K562 (cell line): ENCODE measurements around the gene HIVEP1. TPM values are rescaled to one million over a fixed set of nuclear protein-coding genes. Genes with fewer than 3 reads are reported as not detected.

Experiments used
- ATAC-seq: fragments of 200-7000 bp; cut with Tn5 transposase; 3 replicates; pipeline ENCODE4 v1.9.1; 2020; ENCODE audit warnings: moderate library complexity
- BruUV-seq: library from RNA; stranded (reverse); fragments of 400-500 nt; replicated peaks from 2 replicates; lab custom pipeline; 2021; lab: Mats Ljungman, UMichigan
- CTCF ChIA-PET: fragments of 300-600 bp; formaldehyde crosslinking; extraction: SDS; loops from one replicate; lab custom pipeline; 2021; ENCODE audit warnings: low intra/inter-chr PET ratio; lab: Yijun Ruan, JAX
- POLR2A ChIA-PET: fragments of 300-600, 350-650 bp; sonication (Branson Sonifier 250); formaldehyde crosslinking; extraction: SDS; loops from one replicate; lab custom pipeline; 2021; ENCODE audit warnings: antibody characterized with exemption, inconsistent platforms; lab: Yijun Ruan, JAX
- DNase-seq, 4 experiments: peaks; one replicate each; pipeline versions ENCODE4 v3.0.0 to v3.0.0-alpha.2; 2011 to 2018; ENCODE audit warnings: low spot score in 3 of 4, mixed read lengths in 3 of 4; ENCODE audit errors: extremely low read depth in 1 of 4
- FAIRE-seq: peaks from 2 replicates; lab custom pipeline; 2011; peaks lifted over from hg19 to GRCh38; lab: Jason Lieb, UNC
- H2AFZ ChIP-seq: 2 replicates; pipeline ENCODE4 v1.6.0; 2011; ENCODE audit warnings: low read depth, low read length, control low read depth, inconsistent platforms
- H3K27ac ChIP-seq: fragments of 200-600 bp; 3 replicates; pipeline ENCODE4 v1.8.0; 2011; ENCODE audit warnings: low read depth, mild to moderate bottlenecking, control low read depth, inconsistent platforms, low read length, moderate library complexity, mixed read lengths; ENCODE audit errors: extremely low read depth
- H3K27me3 ChIP-seq, 2 experiments: fragments of 300-600 bp in 1 of 2; 2 replicates in 1 of 2; 3 replicates in 1 of 2; pipeline versions ENCODE4 v1.6.0 to v1.8.0; 2011; ENCODE audit warnings: inconsistent platforms in 2 of 2, low read length in 2 of 2, mild to moderate bottlenecking in 1 of 2, mixed read lengths in 1 of 2, moderate library complexity in 1 of 2; ENCODE audit not compliant: control insufficient read depth in 2 of 2, insufficient read depth in 2 of 2
- H3K36me3 ChIP-seq: fragments of 300-600 bp; 3 replicates; pipeline ENCODE4 v1.8.0; 2011; ENCODE audit warnings: mild to moderate bottlenecking, low read length, inconsistent platforms; ENCODE audit not compliant: control insufficient read depth, insufficient read depth
- H3K4me1 ChIP-seq, 2 experiments: fragments of 200-600 bp in 1 of 2; replicated peaks in 1 of 2; 2 replicates in 1 of 2; 3 replicates in 1 of 2; pipeline versions ENCODE4 v1.5.1 to v1.8.0; 2011; ENCODE audit warnings: inconsistent platforms in 2 of 2, low read length in 2 of 2, mild to moderate bottlenecking in 1 of 2, mixed read lengths in 1 of 2, moderate library complexity in 1 of 2; ENCODE audit not compliant: control insufficient read depth in 2 of 2, insufficient read depth in 2 of 2
- H3K4me2 ChIP-seq: 2 replicates; pipeline ENCODE4 v1.6.1; 2011; ENCODE audit warnings: low read length, control low read depth, inconsistent platforms, mixed read lengths; ENCODE audit not compliant: insufficient read depth
- H3K4me3 ChIP-seq: fragments of 200-600 bp; sonication (generic), shearing (Covaris generic); 2 replicates; pipeline ENCODE4 v1.5.1; 2016; ENCODE audit warnings: control low read depth, inconsistent platforms
- H3K79me2 ChIP-seq: fragments of 200-600 bp; 3 replicates; pipeline ENCODE4 v1.8.0; 2011; ENCODE audit warnings: low read length, inconsistent platforms; ENCODE audit not compliant: control insufficient read depth, insufficient read depth
- H3K9ac ChIP-seq, 2 experiments: 2 replicates each; pipeline versions ENCODE4 v1.6.0 to v1.6.1; 2011; ENCODE audit warnings: low read depth in 2 of 2, low read length in 2 of 2, control low read depth in 1 of 2, inconsistent platforms in 1 of 2, mild to moderate bottlenecking in 1 of 2, mixed read lengths in 1 of 2; ENCODE audit not compliant: insufficient read depth in 1 of 2
- H3K9me1 ChIP-seq: one replicate; pipeline ENCODE4 v1.6.0; 2011; ENCODE audit warnings: inconsistent platforms, mild to moderate bottlenecking, low read length, moderate library complexity; ENCODE audit not compliant: control insufficient read depth, insufficient read depth
- H3K9me3 ChIP-seq: replicated peaks from 2 replicates; pipeline ENCODE4 v1.5.1; 2011; ENCODE audit warnings: low read depth, low read length, inconsistent platforms; ENCODE audit not compliant: control insufficient read depth, insufficient read depth
- H4K20me1 ChIP-seq: replicated peaks from 2 replicates; pipeline ENCODE4 v1.6.1; 2011; ENCODE audit warnings: low read length, inconsistent platforms, mixed read lengths; ENCODE audit not compliant: control insufficient read depth, insufficient read depth
- BHLHE40 ChIP-seq: IDR thresholded peaks from 2 replicates; pipeline ENCODE4 v1.6.1; 2011; ENCODE audit warnings: low read length, improper control_type of control experiment
- BRD4 ChIP-seq: fragments of 200-600 bp; sonication (generic); IDR thresholded peaks from 2 replicates; pipeline ENCODE4 v1.6.1; 2017; ENCODE audit warnings: inconsistent platforms
- CCNT2 ChIP-seq: IDR thresholded peaks from 2 replicates; pipeline ENCODE4 v1.6.1; 2011; ENCODE audit warnings: borderline replicate concordance, low read depth, mild to moderate bottlenecking, moderate library complexity, mixed read lengths, low read length; ENCODE audit not compliant: insufficient read length; ENCODE audit errors: extremely low read depth
- ETV5 ChIP-seq: sonication (generic); formaldehyde crosslinking; IDR thresholded peaks from 2 replicates; pipeline ENCODE4 v1.4.0; 2020; ENCODE audit warnings: low read depth, mild to moderate bottlenecking, missing genetic modification reagents
- GTF2F1 ChIP-seq: IDR thresholded peaks from 2 replicates; pipeline ENCODE4 v1.6.1; 2011; ENCODE audit warnings: low read depth, low read length, improper control_type of control experiment
- HDAC3 ChIP-seq: fragments of 450-650 bp; IDR thresholded peaks from 2 replicates; pipeline ENCODE4 v1.6.1; 2018; ENCODE audit warnings: borderline replicate concordance, mild to moderate bottlenecking, moderate library complexity; ENCODE audit not compliant: partially characterized antibody
- PHF8 ChIP-seq: fragments of 200-600 bp; sonication (generic); IDR thresholded peaks from 2 replicates; pipeline ENCODE4 v1.6.1; 2012; ENCODE audit warnings: mixed run types, mild to moderate bottlenecking, inconsistent platforms, low read length, moderate library complexity, borderline replicate concordance
- SMARCB1 ChIP-seq: IDR thresholded peaks from 2 replicates; pipeline ENCODE4 v1.6.1; 2011; ENCODE audit warnings: improper control_type of control experiment, low read depth; ENCODE audit not compliant: insufficient read length
- TAF1 ChIP-seq: IDR thresholded peaks from 2 replicates; pipeline ENCODE4 v1.6.1; 2011; ENCODE audit warnings: mild to moderate bottlenecking, low read length, moderate library complexity; ENCODE audit not compliant: insufficient read depth, control insufficient read depth, severe bottlenecking; ENCODE audit errors: extremely low read depth
- TCFL5 ChIP-seq: fragments of 250-450 bp; sonication (Bioruptor Pico); conservative IDR thresholded peaks from 2 replicates; pipeline ENCODE4 v1.6.1; 2021; ENCODE audit warnings: mild to moderate bottlenecking, moderate library complexity, matching md5 sums
- UBTF ChIP-seq, 2 experiments: IDR thresholded peaks; 2 replicates each; pipeline ENCODE4 v1.6.1; 2012; ENCODE audit warnings: improper control_type of control experiment in 2 of 2, low read depth in 2 of 2, low read length in 2 of 2, borderline replicate concordance in 1 of 2
- ZNF212 ChIP-seq: fragments of 450-650 bp; formaldehyde crosslinking; IDR thresholded peaks from 2 replicates; pipeline ENCODE4 v1.4.0; 2020; ENCODE audit warnings: mild to moderate bottlenecking
- ZNF324 ChIP-seq: fragments of 250-450 bp; sonication (Bioruptor Pico); IDR thresholded peaks from 2 replicates; pipeline ENCODE4 v1.4.0; 2020; ENCODE audit warnings: mild to moderate bottlenecking
- ZNF583 ChIP-seq: fragments of 250-450 bp; sonication (Bioruptor Pico); IDR thresholded peaks from 2 replicates; pipeline ENCODE4 v1.4.0; 2020
- ZNF584 ChIP-seq: fragments of 200-800 bp; sonication (Bioruptor generic); IDR thresholded peaks from 2 replicates; pipeline ENCODE4 v1.6.1; 2016; ENCODE audit warnings: low read depth, mild to moderate bottlenecking, missing genetic modification characterization, missing compliant biosample characterization
- WGBS: fragments of 100-300 bp; shearing (Covaris generic); methylation state at CpG from one replicate; pipeline ENCODE4 v1.1.6; 2016; ENCODE audit warnings: low coverage, mixed read lengths; ENCODE audit not compliant: insufficient coverage; ENCODE audit errors: missing lambda C conversion rate; 5-methylcytosine and 5-hydroxymethylcytosine counted together
- in situ Hi-C: fragments of 300-500 bp; cut with MboI; formaldehyde crosslinking; loops from 4 replicates; pipeline ENCODE4 v1.15.0; 2018; ENCODE audit warnings: inconsistent platforms, mixed read lengths
- intact Hi-C: fragments of 100-400 bp; cut with micrococcal nuclease; formaldehyde crosslinking; loops from 2 replicates; pipeline ENCODE4 v1.14.2; 2022
- polyA plus RNA-seq, 8 experiments: library from polyadenylated mRNA; depleted of rRNA in 4 of 8; stranded (reverse) in 5 of 8; unstranded in 3 of 8; fragments of >200 nt; fragmentation: Nextera tagmentation in 2 of 8; fragmentation: Illumina TruSeq in 1 of 8; extraction: Ambion mirVana in 2 of 8; extraction: Trizol in 1 of 8; gene quantifications; 2 replicates each; pipeline versions ENCODE4 v1.2.1 to v1.2.3, GENCODE V29; 2011 to 2014; ENCODE audit warnings: inconsistent platforms in 1 of 8, missing spikeins in 1 of 8
- total RNA-seq, 7 experiments: library from RNA; depleted of rRNA in 6 of 7; stranded (reverse); fragments of >200 nt in 6 of 7; fragmentation: Illumina TruSeq in 2 of 7; extraction: Trizol in 2 of 7; gene quantifications; 2 replicates each; pipeline versions ENCODE4 v1.2.1 to v1.2.3, GENCODE V29; 2011 to 2021; ENCODE audit warnings: low replicate concordance in 1 of 7

Gene HIVEP1
- total and polyA plus RNA-seq, 9 of the 15 experiments (the other 6 are each of a cell fraction or from before 2014, with no cell fraction given), result 6.0 to 33.3 (median 21.7) TPM

GRCh38 chr6:11983306-11983705, 28.8 kb upstream of the HIVEP1 start (continued):
- no peak for TF ChIP-seq HDAC3

- H3K36me3 ChIP-seq, result no peaks in the 10 kb centered on the region
- no peaks in the 10 kb centered on the region for H3K9me1 ChIP-seq
- TF ChIP-seq TCFL5 (CRISPR knock-in tag) (no peak), ZNF324 (CRISPR knock-in tag) (no peak), ZNF584 (CRISPR knock-in tag) (no peak), BHLHE40 (no peak), ZNF212 (CRISPR knock-in tag) (no peak), CCNT2 (no peak), UBTF (IDR thresholded peaks at IDR 0.05; ENCODE audit: borderline replicate concordance in 1 of 2, low read depth in 2 of 2, low read length in 2 of 2) (no peak), PHF8 (no peak), TAF1 (no peak), GTF2F1 (no peak), ZNF583 (CRISPR knock-in tag) (no peak), BRD4 (no peak), ETV5 (no peak), SMARCB1 (no peak)
- no peak for DNase-seq
- POLR2A ChIA-PET, result interaction anchor here (1.0 to 1.2 kb wide), 2 partner anchors 20 to 300 kb away, joined by 3 read pairs; no protein-coding TSS in a partner anchor
- H2AFZ ChIP-seq, result no peak overlapping the region
- WGBS, result 73% methylated on average over 2 of the region's 2 CpGs
- no peak overlapping the region for H3K4me2 ChIP-seq
- no peak overlapping the region for H3K27ac ChIP-seq
- no peaks in the 10 kb centered on the region for H3K79me2 ChIP-seq
- H3K9ac ChIP-seq, result no peak overlapping the region
- FAIRE-seq, result no peak
- H3K4me1 ChIP-seq, result peaks cover 0 to 4% of the 10 kb centered on the region in 2 experiments; a peak in 2 of 5 replicates
- ATAC-seq, result no peak
- intact Hi-C loops, result no loop called here
- no peaks in the 10 kb centered on the region for H3K9me3 ChIP-seq
- no peaks in the 10 kb centered on the region for H3K27me3 ChIP-seq
- BruUV-seq, result no TSS peak
- CTCF ChIA-PET, result no interaction called here
- H3K4me3 ChIP-seq, result no peak overlapping the region
- no peaks in the 10 kb centered on the region for H4K20me1 ChIP-seq
- in situ Hi-C loops, result no loop called here
Observed at GRCh38 chr6:11987386-11987785, 24.7 kb upstream of the HIVEP1 start.
